Kidney (tissue), 14 donors: ENCODE data around the gene BICD2. TPM values are rescaled to one million over a fixed set of nuclear protein-coding genes. Genes with fewer than 3 reads are reported as not detected.

Experiments
- DNase-seq, 5 donors: peaks; one replicate each; pipeline ENCODE4 v3.0.0-alpha.2; 2013 to 2020
- FAIRE-seq: peaks from 2 replicates; lab custom pipeline; 2012; peaks lifted over from hg19 to GRCh38; lab: Jason Lieb, UNC
- H3K27ac ChIP-seq, 2 donors: one replicate each; pipeline ENCODE4 v1.7.0; 2013; ENCODE audit warnings: low read depth in 2 of 2, low read length in 2 of 2, inconsistent platforms in 1 of 2
- H3K27me3 ChIP-seq: one replicate; pipeline ENCODE4 v1.7.1; 2013; ENCODE audit warnings: low read length, inconsistent platforms; ENCODE audit not compliant: control insufficient read depth, insufficient read depth
- H3K36me3 ChIP-seq, 3 donors: one replicate each; pipeline versions ENCODE4 v1.7.0 to v1.7.1; 2013; ENCODE audit warnings: low read length in 3 of 3, control low read depth in 1 of 3, inconsistent platforms in 1 of 3; ENCODE audit not compliant: insufficient read depth in 3 of 3, control insufficient read depth in 2 of 3
- H3K4me1 ChIP-seq, 3 donors: one replicate each; pipeline versions ENCODE4 v1.7.0 to v1.7.1; 2013; ENCODE audit warnings: low read length in 3 of 3, inconsistent platforms in 1 of 3, low read depth in 1 of 3; ENCODE audit not compliant: control insufficient read depth in 2 of 3, insufficient read depth in 2 of 3
- H3K4me3 ChIP-seq, 3 donors: one replicate each; pipeline versions ENCODE4 v1.7.0 to v1.8.1; 2013; ENCODE audit warnings: low read length in 3 of 3, control low read depth in 1 of 3, inconsistent platforms in 1 of 3
- H3K9ac ChIP-seq, 3 donors: one replicate each; pipeline versions ENCODE4 v1.7.0 to v1.7.1; 2013; ENCODE audit warnings: low read length in 3 of 3, control low read depth in 1 of 3, inconsistent platforms in 1 of 3
- H3K9me3 ChIP-seq, 3 donors: one replicate each; pipeline versions ENCODE4 v1.7.0 to v1.7.1; 2013; ENCODE audit warnings: low read length in 3 of 3, control low read depth in 1 of 3, inconsistent platforms in 1 of 3; ENCODE audit not compliant: control insufficient read depth in 2 of 3, insufficient read depth in 1 of 3
- intact Hi-C: fragments of 100-400 bp; cut with DNase I; formaldehyde crosslinking; loops from one replicate; pipeline ENCODE4 v1.11.1; 2022
- polyA plus RNA-seq: library from polyadenylated mRNA; stranded (reverse); fragments of 350-450 nt; fragmentation: Illumina TruSeq; extraction: RNeasy Lipid Tissue Mini Kit (QIAGEN cat#74804); gene quantifications from one replicate; pipeline ENCODE4 v1.2.3, GENCODE V29; 2014; ENCODE audit warnings: low read depth, low replicate concordance; ENCODE audit not compliant: insufficient read depth
- total RNA-seq: library from RNA; stranded (reverse); fragmentation: NEBNext Ultra II Directional; extraction: Animal tissue kit (Norgen Biotek cat#: 25700); gene quantifications from one replicate; pipeline ENCODE4 v1.2.1, GENCODE V29; 2021
- TF ChIP-seq, protein P1 (sequence below): IDR thresholded peaks from 3 replicates; pipeline ENCODE4 v1.5.1; 2012; ENCODE audit warnings: mild to moderate bottlenecking, moderate library complexity, borderline replicate concordance; ENCODE audit not compliant: insufficient read depth; ENCODE audit errors: extremely low read depth
- donor health status: control.
- donor health status: control.
- donor health status: control.
- donor health status: control.
- donor health status: control.
- donor health status: DM: yes; HTN: yes; CAD: no.
- donor health status: Normal renal cell carcinoma (clear cell type).

BICD2 gene
- total and polyA plus RNA-seq, 2 donors from 2014 or later, result 10.0 to 25.2 TPM

DNA sequence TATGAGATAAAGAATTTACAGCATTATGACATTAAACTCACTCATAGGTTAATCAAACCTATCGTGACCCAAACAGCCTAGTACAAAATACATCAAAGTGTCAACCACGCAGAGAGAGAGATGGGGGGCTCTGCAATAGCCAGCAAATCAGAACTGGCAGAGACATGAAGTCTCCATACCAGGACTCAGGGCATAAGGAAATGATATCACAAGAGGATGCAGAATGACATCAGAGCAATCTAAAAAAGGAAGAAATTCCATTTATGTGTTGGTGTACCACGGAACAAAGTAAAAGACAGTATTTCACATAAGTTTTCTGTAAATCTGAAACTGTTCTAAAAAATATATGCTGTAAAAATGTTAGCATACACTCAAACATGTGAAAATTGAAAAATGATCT, 24.6 kb downstream of the BICD2 start:
- no peaks in the 10 kb centered on the region for H3K36me3 ChIP-seq
- intact Hi-C loops, result no loop called here
- H3K27ac ChIP-seq, result peak overlapping the region in 1 of 2 donors; percentile 39
- DNase-seq (peak in 1 of 5 donors; percentile 25), FAIRE-seq (no peak)
- no peak overlapping the region for H3K4me3 ChIP-seq
- H3K4me1 ChIP-seq, result peaks cover 0 to 23% (median 15%) of the 10 kb centered on the region in 3 donors
- TF ChIP-seq, protein P1, sequence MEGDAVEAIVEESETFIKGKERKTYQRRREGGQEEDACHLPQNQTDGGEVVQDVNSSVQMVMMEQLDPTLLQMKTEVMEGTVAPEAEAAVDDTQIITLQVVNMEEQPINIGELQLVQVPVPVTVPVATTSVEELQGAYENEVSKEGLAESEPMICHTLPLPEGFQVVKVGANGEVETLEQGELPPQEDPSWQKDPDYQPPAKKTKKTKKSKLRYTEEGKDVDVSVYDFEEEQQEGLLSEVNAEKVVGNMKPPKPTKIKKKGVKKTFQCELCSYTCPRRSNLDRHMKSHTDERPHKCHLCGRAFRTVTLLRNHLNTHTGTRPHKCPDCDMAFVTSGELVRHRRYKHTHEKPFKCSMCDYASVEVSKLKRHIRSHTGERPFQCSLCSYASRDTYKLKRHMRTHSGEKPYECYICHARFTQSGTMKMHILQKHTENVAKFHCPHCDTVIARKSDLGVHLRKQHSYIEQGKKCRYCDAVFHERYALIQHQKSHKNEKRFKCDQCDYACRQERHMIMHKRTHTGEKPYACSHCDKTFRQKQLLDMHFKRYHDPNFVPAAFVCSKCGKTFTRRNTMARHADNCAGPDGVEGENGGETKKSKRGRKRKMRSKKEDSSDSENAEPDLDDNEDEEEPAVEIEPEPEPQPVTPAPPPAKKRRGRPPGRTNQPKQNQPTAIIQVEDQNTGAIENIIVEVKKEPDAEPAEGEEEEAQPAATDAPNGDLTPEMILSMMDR, result no peak
- no peak overlapping the region for H3K9ac ChIP-seq
- no peaks in the 10 kb centered on the region for H3K9me3 ChIP-seq
- H3K27me3 ChIP-seq, result no peaks in the 10 kb centered on the region

DNA sequence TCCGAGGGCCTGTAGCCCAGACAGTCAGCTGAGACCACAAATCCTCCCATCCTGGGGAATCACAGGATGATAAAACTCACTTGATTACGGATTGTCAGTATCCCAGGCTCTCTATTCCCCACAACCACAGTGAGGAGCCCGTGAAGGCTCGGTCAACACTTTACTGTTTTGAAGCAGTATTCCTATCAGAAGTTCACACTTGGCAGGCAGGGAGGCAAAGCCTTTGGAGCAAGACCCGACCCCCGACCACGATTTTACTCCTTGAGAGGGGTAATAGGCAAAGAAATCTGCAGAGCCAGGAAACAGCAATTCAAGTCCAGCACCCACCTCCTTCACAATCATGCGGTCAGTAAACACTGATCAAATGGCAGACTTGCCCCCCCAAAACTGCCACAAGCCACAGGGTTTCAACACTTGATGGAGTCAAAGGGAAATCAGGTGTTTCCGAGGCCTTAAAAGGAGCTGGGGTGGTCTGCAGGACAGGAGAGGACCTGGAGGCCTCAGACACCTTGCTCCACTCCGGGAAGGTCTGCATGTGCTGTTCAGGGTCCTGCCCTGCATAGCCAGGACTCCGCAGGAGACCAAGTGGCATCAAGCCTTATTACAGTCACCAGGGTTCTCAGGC, 25.2 kb downstream of the BICD2 start:
- no peaks in the 10 kb centered on the region for H3K36me3 ChIP-seq
- H3K9ac ChIP-seq, result peak overlapping the region in 1 of 3 donors; percentile 41
- H3K27ac ChIP-seq, result peak overlapping the region in 1 of 2 donors; percentile 47
- TF ChIP-seq, protein P1, result no peak
- no peak overlapping the region for H3K4me3 ChIP-seq
- no peaks in the 10 kb centered on the region for H3K27me3 ChIP-seq
- DNase-seq (peak in 1 of 5 donors; percentile 27), FAIRE-seq (no peak)
- H3K4me1 ChIP-seq, result peaks cover 0 to 23% (median 15%) of the 10 kb centered on the region in 3 donors
- no peaks in the 10 kb centered on the region for H3K9me3 ChIP-seq
- intact Hi-C loops, result no loop called here

DNA sequence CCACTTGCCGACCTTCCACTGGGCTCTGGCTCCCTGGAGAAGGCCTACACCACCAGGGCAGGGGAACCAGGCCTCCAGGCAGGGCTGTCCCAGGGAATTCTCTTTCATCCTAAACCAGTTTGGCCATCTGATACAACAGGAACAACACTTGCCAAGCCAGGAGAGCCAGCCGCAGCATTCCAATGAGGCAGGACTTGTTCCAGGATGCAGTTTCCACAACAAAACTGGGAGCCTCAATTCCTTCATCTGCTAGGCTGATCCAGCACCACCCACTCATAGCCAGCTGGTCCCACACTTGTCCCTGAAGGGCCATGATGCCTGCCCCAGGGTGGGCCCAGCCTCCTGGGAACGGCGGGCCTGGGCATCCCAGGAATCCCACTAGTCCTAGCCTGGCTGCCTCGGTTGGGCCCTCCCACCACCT, 26.0 kb downstream of the BICD2 start:
- no peak for FAIRE-seq

More for the DNA sequence above, 26.0 kb downstream of the BICD2 start:
- Histone ChIP-seq H3K4me1 (peaks cover 0 to 23% (median 15%) of the 10 kb centered on the region in 3 donors), H3K9ac (peak overlapping the region in 1 of 3 donors; percentile 41), H3K27me3 (no peaks in the 10 kb centered on the region), H3K4me3 (no peak overlapping the region), H3K9me3 (no peaks in the 10 kb centered on the region), H3K27ac (no peak overlapping the region), H3K36me3 (no peaks in the 10 kb centered on the region)
- no peak for DNase-seq
- TF ChIP-seq, protein P1, result no peak
- intact Hi-C loops, result no loop called here
